GM23338 (cell line): ENCODE data around the gene NHSL1. TPM values are rescaled to one million over a fixed set of nuclear protein-coding genes. Genes with fewer than 3 reads are reported as not detected.

Source experiments
- ATAC-seq: fragments of 200-7000 bp; cut with Tn5 transposase; 3 replicates; pipeline ENCODE4 v1.9.1; 2020
- DNase-seq: peaks from one replicate; pipeline ENCODE4 v3.0.0-alpha.2; 2015; ENCODE audit warnings: low spot score
- H2AFZ ChIP-seq: fragments of 200-600 bp; sonication (generic); 2 replicates; pipeline ENCODE4 v1.8.0; 2016; ENCODE audit warnings: antibody characterized with exemption, mild to moderate bottlenecking, moderate library complexity
- H3F3A ChIP-seq: fragments of 200-600 bp; sonication (generic); replicated peaks from 2 replicates; pipeline ENCODE4 v1.8.0; 2017; ENCODE audit warnings: antibody characterized with exemption, mixed run types, low read depth
- H3K27ac ChIP-seq: fragments of 200-600 bp; sonication (generic); 2 replicates; pipeline ENCODE4 v1.6.1; 2016; ENCODE audit warnings: low read depth
- H3K27me3 ChIP-seq: fragments of 200-600 bp; sonication (generic); 2 replicates; pipeline ENCODE4 v1.8.0; 2016; ENCODE audit warnings: mild to moderate bottlenecking, mixed run types, moderate library complexity; ENCODE audit not compliant: insufficient read depth
- H3K36me3 ChIP-seq: fragments of 200-600 bp; sonication (generic); 2 replicates; pipeline ENCODE4 v1.8.0; 2016; ENCODE audit warnings: mild to moderate bottlenecking; ENCODE audit not compliant: insufficient read depth
- H3K4me1 ChIP-seq: fragments of 200-600 bp; sonication (generic); 2 replicates; pipeline ENCODE4 v1.8.0; 2016; ENCODE audit warnings: mild to moderate bottlenecking, moderate library complexity; ENCODE audit not compliant: insufficient read depth
- H3K4me2 ChIP-seq: fragments of 200-600 bp; sonication (generic); 2 replicates; pipeline ENCODE4 v1.7.1; 2017; ENCODE audit warnings: mixed run types
- H3K4me3 ChIP-seq: fragments of 200-600 bp; sonication (generic); 2 replicates; pipeline ENCODE4 v1.6.1; 2016; ENCODE audit warnings: mixed run types
- H3K79me2 ChIP-seq: fragments of 200-600 bp; sonication (generic); replicated peaks from 2 replicates; pipeline ENCODE4 v1.8.0; 2017; ENCODE audit warnings: mild to moderate bottlenecking; ENCODE audit not compliant: insufficient read depth
- H3K9me2 ChIP-seq: fragments of 200-600 bp; sonication (generic); 2 replicates; pipeline ENCODE4 v1.8.0; 2017; ENCODE audit not compliant: insufficient read depth
- H4K20me1 ChIP-seq: fragments of 200-600 bp; sonication (generic); replicated peaks from 2 replicates; pipeline ENCODE4 v1.8.0; 2017; ENCODE audit warnings: mild to moderate bottlenecking; ENCODE audit not compliant: insufficient read depth
- H3K27ac Mint-ChIP-seq: 2 replicates; pipeline ENCODE4 v1.8.0; 2020; ENCODE audit warnings: inconsistent platforms, mild to moderate bottlenecking, moderate library complexity, mixed read lengths
- H3K27me3 Mint-ChIP-seq: 3 replicates; pipeline ENCODE4 v1.8.0; 2022; ENCODE audit warnings: low read depth, mild to moderate bottlenecking, moderate library complexity, mixed read lengths, inconsistent platforms; ENCODE audit not compliant: insufficient read depth, poor library complexity
- H3K36me3 Mint-ChIP-seq: 3 replicates; pipeline ENCODE4 v1.8.0; 2021; ENCODE audit warnings: low read depth, mild to moderate bottlenecking, inconsistent platforms, moderate library complexity, mixed read lengths
- H3K4me1 Mint-ChIP-seq: 3 replicates; pipeline ENCODE4 v1.8.0; 2020; ENCODE audit warnings: mild to moderate bottlenecking, inconsistent platforms, mixed read lengths
- H3K4me3 Mint-ChIP-seq: 3 replicates; pipeline ENCODE4 v1.8.0; 2021; ENCODE audit warnings: moderate library complexity, mild to moderate bottlenecking, inconsistent platforms, mixed read lengths
- H3K9me3 Mint-ChIP-seq: 3 replicates; pipeline ENCODE4 v1.8.0; 2020; ENCODE audit warnings: moderate library complexity, mild to moderate bottlenecking, inconsistent platforms, mixed read lengths
- CREB1 ChIP-seq: fragments of 250-450 bp; sonication (Bioruptor Pico); IDR thresholded peaks from 2 replicates; pipeline ENCODE4 v1.5.0; 2020; ENCODE audit warnings: low read depth, mild to moderate bottlenecking, moderate library complexity
- EZH2 ChIP-seq: fragments of 200-600 bp; sonication (generic); IDR thresholded peaks from one replicate; pipeline ENCODE4 v1.8.0; 2017; ENCODE audit warnings: antibody characterized with exemption, mild to moderate bottlenecking, low read depth; ENCODE audit not compliant: unreplicated experiment
- NANOG ChIP-seq: IDR thresholded peaks from 2 replicates; pipeline ENCODE4 v1.6.1; 2016; ENCODE audit warnings: antibody characterized with exemption, borderline replicate concordance
- polyA plus RNA-seq: library from polyadenylated mRNA; unstranded; fragments of >200 nt; fragmentation: Nextera tagmentation; extraction: Ambion mirVana; gene quantifications from 2 replicates; pipeline ENCODE4 v1.2.1, GENCODE V29; 2016
- total RNA-seq: library from RNA; depleted of rRNA; stranded (reverse); fragments of >200 nt; shearing (Covaris generic); gene quantifications from 2 replicates; pipeline ENCODE4 v1.2.3, GENCODE V29; 2014
- TF ChIP-seq, protein P1 (sequence below): fragments of 250-450 bp; sonication (Bioruptor Pico); IDR thresholded peaks from 2 replicates; pipeline ENCODE4 v1.5.0; 2020; ENCODE audit warnings: mild to moderate bottlenecking, moderate library complexity
- TF ChIP-seq, protein P2 (sequence below), 2 experiments: fragments of 200-600 bp in 1 of 2; sonication (generic) in 1 of 2; conservative IDR thresholded peaks; 2 replicates each; pipeline versions ENCODE4 v1.5.1 to v1.6.1; 2016 to 2017; ENCODE audit warnings: antibody characterized with exemption in 2 of 2, low read depth in 2 of 2, mild to moderate bottlenecking in 2 of 2, moderate library complexity in 1 of 2

NHSL1 gene
- total and polyA plus RNA-seq, 2 experiments from 2014 or later = 11.2 to 24.5 TPM

DNA sequence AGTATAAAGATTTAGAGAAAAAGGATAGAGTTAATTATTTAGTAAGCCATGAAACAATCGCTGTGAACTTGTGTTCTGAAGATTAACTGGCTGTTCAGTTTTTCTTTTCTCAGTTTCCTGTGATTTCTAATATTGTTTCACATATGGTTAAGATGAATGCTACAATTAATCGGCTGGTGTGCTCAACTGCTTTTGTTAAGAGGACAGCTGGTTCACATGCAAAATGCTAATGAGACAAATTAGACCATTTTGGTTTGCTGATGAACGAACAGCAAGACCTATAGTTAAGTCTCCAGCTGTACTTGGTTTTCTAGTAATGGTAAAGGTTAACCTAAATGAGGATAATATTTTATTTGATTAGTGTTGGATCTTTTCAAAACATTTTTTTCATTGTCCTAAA, 10.8 kb upstream of the NHSL1 start:
- Histone ChIP-seq H2AFZ (no peak overlapping the region), H3K4me2 (no peak overlapping the region), H3K27me3 (no peaks in the 10 kb centered on the region), H4K20me1 (no peaks in the 10 kb centered on the region), H3K4me1 (peaks cover 20% of the 10 kb centered on the region), H3F3A (no peaks in the 10 kb centered on the region), H3K36me3 (no peaks in the 10 kb centered on the region), H3K79me2 (peaks cover 20% of the 10 kb centered on the region), H3K4me3 (no peak overlapping the region), H3K27ac (no peak overlapping the region), H3K9me2 (no peaks in the 10 kb centered on the region)
- Mint-ChIP-seq H3K27me3 (no peaks in the 10 kb centered on the region), H3K36me3 (no peaks in the 10 kb centered on the region), H3K27ac (no peak overlapping the region), H3K4me3 (no peak overlapping the region), H3K4me1 (peaks cover 33% of the 10 kb centered on the region), H3K9me3 (no peaks in the 10 kb centered on the region)
- no peak for ATAC-seq
- TF ChIP-seq, protein P1, sequence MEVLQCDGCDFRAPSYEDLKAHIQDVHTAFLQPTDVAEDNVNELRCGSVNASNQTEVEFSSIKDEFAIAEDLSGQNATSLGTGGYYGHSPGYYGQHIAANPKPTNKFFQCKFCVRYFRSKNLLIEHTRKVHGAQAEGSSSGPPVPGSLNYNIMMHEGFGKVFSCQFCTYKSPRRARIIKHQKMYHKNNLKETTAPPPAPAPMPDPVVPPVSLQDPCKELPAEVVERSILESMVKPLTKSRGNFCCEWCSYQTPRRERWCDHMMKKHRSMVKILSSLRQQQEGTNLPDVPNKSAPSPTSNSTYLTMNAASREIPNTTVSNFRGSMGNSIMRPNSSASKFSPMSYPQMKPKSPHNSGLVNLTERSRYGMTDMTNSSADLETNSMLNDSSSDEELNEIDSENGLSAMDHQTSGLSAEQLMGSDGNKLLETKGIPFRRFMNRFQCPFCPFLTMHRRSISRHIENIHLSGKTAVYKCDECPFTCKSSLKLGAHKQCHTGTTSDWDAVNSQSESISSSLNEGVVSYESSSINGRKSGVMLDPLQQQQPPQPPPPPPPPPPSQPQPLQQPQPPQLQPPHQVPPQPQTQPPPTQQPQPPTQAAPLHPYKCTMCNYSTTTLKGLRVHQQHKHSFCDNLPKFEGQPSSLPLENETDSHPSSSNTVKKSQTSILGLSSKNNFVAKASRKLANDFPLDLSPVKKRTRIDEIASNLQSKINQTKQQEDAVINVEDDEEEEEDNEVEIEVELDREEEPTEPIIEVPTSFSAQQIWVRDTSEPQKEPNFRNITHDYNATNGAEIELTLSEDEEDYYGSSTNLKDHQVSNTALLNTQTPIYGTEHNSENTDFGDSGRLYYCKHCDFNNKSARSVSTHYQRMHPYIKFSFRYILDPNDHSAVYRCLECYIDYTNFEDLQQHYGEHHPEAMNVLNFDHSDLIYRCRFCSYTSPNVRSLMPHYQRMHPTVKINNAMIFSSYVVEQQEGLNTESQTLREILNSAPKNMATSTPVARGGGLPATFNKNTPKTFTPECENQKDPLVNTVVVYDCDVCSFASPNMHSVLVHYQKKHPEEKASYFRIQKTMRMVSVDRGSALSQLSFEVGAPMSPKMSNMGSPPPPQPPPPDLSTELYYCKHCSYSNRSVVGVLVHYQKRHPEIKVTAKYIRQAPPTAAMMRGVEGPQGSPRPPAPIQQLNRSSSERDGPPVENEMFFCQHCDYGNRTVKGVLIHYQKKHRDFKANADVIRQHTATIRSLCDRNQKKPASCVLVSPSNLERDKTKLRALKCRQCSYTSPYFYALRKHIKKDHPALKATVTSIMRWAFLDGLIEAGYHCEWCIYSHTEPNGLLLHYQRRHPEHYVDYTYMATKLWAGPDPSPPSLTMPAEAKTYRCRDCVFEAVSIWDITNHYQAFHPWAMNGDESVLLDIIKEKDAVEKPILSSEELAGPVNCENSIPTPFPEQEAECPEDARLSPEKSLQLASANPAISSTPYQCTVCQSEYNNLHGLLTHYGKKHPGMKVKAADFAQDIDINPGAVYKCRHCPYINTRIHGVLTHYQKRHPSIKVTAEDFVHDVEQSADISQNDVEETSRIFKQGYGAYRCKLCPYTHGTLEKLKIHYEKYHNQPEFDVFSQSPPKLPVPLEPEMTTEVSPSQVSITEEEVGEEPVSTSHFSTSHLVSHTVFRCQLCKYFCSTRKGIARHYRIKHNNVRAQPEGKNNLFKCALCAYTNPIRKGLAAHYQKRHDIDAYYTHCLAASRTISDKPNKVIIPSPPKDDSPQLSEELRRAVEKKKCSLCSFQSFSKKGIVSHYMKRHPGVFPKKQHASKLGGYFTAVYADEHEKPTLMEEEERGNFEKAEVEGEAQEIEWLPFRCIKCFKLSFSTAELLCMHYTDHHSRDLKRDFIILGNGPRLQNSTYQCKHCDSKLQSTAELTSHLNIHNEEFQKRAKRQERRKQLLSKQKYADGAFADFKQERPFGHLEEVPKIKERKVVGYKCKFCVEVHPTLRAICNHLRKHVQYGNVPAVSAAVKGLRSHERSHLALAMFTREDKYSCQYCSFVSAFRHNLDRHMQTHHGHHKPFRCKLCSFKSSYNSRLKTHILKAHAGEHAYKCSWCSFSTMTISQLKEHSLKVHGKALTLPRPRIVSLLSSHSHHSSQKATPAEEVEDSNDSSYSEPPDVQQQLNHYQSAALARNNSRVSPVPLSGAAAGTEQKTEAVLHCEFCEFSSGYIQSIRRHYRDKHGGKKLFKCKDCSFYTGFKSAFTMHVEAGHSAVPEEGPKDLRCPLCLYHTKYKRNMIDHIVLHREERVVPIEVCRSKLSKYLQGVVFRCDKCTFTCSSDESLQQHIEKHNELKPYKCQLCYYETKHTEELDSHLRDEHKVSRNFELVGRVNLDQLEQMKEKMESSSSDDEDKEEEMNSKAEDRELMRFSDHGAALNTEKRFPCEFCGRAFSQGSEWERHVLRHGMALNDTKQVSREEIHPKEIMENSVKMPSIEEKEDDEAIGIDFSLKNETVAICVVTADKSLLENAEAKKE (CRISPR knock-in tag) = no peak
- TF ChIP-seq EZH2 (no peak), CREB1 (no peak), NANOG (no peak)
- TF ChIP-seq, protein P2, sequence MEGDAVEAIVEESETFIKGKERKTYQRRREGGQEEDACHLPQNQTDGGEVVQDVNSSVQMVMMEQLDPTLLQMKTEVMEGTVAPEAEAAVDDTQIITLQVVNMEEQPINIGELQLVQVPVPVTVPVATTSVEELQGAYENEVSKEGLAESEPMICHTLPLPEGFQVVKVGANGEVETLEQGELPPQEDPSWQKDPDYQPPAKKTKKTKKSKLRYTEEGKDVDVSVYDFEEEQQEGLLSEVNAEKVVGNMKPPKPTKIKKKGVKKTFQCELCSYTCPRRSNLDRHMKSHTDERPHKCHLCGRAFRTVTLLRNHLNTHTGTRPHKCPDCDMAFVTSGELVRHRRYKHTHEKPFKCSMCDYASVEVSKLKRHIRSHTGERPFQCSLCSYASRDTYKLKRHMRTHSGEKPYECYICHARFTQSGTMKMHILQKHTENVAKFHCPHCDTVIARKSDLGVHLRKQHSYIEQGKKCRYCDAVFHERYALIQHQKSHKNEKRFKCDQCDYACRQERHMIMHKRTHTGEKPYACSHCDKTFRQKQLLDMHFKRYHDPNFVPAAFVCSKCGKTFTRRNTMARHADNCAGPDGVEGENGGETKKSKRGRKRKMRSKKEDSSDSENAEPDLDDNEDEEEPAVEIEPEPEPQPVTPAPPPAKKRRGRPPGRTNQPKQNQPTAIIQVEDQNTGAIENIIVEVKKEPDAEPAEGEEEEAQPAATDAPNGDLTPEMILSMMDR (conservative IDR thresholded peaks at IDR 0.05; ENCODE audit: low read depth in 2 of 2) = no peak
- no peak for DNase-seq
